Tibial nerve (tissue), 4 donors: Measurements from ENCODE around the gene ZNF579.

Experiments
- EP300 ChIP-seq, 2 donors: sonication (generic); formaldehyde crosslinking; IDR thresholded peaks; one replicate each; pipeline ENCODE4 v1.6.1; 2017; ENCODE audit warnings: antibody characterized with exemption in 2 of 2, mild to moderate bottlenecking in 1 of 2
- POLR2A ChIP-seq, 2 donors: fragments of 450-650 bp; IDR thresholded peaks; one replicate each; pipeline ENCODE4 v1.6.1; 2017; ENCODE audit warnings: antibody characterized with exemption in 2 of 2, mild to moderate bottlenecking in 2 of 2, moderate library complexity in 2 of 2
- TF ChIP-seq, protein P1 (sequence below), 5 experiments: fragments of 200-600 bp in 3 of 5; fragments of 450-650 bp in 2 of 5; sonication (generic) in 3 of 5; IDR thresholded peaks; one replicate each; pipeline ENCODE4 v1.5.1; 2016 to 2019; ENCODE audit warnings: antibody characterized with exemption in 5 of 5, mild to moderate bottlenecking in 3 of 5, moderate library complexity in 2 of 5

DNA sequence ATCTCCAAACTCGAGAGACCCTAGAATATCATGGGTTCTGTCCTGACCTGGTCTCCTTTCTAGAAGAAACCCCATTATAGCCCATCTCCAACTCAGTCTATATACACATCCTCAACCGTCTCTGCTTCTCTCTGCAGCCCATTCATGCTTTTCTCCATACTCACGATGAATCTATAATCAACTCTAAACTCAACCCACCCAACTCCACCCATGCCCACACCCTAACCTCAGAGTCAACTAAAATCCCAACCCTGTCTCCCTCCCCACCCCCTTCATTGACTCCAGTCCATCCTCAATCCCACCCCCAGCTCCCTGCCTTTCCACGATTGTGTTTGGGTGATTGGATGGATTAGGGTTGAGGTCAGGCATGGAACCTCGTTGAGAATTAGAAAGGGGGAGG is 37.1 kb downstream of the ZNF579 start:
- TF ChIP-seq, protein P1, sequence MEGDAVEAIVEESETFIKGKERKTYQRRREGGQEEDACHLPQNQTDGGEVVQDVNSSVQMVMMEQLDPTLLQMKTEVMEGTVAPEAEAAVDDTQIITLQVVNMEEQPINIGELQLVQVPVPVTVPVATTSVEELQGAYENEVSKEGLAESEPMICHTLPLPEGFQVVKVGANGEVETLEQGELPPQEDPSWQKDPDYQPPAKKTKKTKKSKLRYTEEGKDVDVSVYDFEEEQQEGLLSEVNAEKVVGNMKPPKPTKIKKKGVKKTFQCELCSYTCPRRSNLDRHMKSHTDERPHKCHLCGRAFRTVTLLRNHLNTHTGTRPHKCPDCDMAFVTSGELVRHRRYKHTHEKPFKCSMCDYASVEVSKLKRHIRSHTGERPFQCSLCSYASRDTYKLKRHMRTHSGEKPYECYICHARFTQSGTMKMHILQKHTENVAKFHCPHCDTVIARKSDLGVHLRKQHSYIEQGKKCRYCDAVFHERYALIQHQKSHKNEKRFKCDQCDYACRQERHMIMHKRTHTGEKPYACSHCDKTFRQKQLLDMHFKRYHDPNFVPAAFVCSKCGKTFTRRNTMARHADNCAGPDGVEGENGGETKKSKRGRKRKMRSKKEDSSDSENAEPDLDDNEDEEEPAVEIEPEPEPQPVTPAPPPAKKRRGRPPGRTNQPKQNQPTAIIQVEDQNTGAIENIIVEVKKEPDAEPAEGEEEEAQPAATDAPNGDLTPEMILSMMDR (IDR thresholded peaks at IDR 0.05), result no peak
- TF ChIP-seq POLR2A (IDR thresholded peaks at IDR 0.05), result no peak
- TF ChIP-seq EP300 (IDR thresholded peaks at IDR 0.05), result no peak
